Measurements from ENCODE around the gene ENTPD1.

ENTPD1 gene

GRCh38 chr10:95830044-95830443 is 74.1 kb downstream of the ENTPD1 start:
- H3K4me3 Mint-ChIP-seq = no peak overlapping the region
- H3K4me1 Mint-ChIP-seq = no peaks in the 10 kb centered on the region
- H3K9me3 Mint-ChIP-seq = no peaks in the 10 kb centered on the region
- no peaks in the 10 kb centered on the region for H3K36me3 Mint-ChIP-seq (ENCODE audit: low read depth)
- no peaks in the 10 kb centered on the region for H3K27me3 Mint-ChIP-seq (ENCODE audit: low read depth)
- TF ChIP-seq, protein P1, sequence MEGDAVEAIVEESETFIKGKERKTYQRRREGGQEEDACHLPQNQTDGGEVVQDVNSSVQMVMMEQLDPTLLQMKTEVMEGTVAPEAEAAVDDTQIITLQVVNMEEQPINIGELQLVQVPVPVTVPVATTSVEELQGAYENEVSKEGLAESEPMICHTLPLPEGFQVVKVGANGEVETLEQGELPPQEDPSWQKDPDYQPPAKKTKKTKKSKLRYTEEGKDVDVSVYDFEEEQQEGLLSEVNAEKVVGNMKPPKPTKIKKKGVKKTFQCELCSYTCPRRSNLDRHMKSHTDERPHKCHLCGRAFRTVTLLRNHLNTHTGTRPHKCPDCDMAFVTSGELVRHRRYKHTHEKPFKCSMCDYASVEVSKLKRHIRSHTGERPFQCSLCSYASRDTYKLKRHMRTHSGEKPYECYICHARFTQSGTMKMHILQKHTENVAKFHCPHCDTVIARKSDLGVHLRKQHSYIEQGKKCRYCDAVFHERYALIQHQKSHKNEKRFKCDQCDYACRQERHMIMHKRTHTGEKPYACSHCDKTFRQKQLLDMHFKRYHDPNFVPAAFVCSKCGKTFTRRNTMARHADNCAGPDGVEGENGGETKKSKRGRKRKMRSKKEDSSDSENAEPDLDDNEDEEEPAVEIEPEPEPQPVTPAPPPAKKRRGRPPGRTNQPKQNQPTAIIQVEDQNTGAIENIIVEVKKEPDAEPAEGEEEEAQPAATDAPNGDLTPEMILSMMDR (IDR thresholded peaks at IDR 0.05; ENCODE audit: unreplicated experiment in 3 of 3) = no peak
- H3K27ac Mint-ChIP-seq = no peak overlapping the region

DNA sequence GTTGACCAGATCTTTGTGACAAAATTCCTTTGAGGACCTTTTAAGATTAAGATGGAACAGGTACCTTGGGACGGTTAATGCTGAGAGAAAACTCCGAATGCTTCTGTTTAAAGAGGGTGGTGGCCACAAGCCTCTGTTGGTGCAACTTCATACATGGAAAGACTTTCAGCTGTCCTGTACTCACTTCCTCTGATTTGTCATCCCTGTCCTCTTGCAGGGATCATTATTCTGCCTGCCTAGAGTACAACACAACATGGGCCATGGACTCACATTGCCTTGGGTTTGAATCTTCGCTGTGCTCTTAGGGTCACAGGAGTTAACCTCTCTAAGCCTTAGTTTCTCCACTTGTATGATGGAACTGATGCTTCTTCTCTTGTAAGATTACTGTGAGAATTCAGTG is 75.1 kb downstream of the ENTPD1 start:
- TF ChIP-seq, protein P1 (IDR thresholded peaks at IDR 0.05; ENCODE audit: unreplicated experiment in 3 of 3) = no peak
- Mint-ChIP-seq H3K4me1 (no peaks in the 10 kb centered on the region), H3K27me3 (ENCODE audit: low read depth) (no peaks in the 10 kb centered on the region), H3K9me3 (no peaks in the 10 kb centered on the region), H3K27ac (no peak overlapping the region), H3K4me3 (no peak overlapping the region), H3K36me3 (ENCODE audit: low read depth) (no peaks in the 10 kb centered on the region)

DNA sequence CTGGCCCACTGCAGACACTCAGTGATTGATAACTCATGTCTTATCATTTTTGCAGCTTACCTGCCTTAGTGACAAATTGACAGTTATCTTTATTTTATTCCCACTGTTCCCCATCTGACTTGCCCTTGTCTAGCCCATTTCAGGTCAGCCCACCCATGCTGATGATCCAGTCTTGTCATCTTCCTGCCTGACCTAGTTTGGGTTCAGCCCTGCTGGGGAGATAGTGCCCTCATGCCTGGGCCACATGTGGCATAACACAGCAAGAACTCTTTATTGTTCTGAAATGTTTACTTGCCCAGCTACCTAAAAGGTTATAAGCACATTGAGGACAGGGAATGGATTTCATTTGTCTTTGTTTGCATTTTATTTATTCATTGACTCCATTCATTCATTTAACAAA is 75.6 kb downstream of the ENTPD1 start:
- H3K27me3 Mint-ChIP-seq (ENCODE audit: low read depth) = no peaks in the 10 kb centered on the region
- no peak overlapping the region for H3K27ac Mint-ChIP-seq
- no peaks in the 10 kb centered on the region for H3K36me3 Mint-ChIP-seq (ENCODE audit: low read depth)
- no peak overlapping the region for H3K4me3 Mint-ChIP-seq
- TF ChIP-seq, protein P1 (IDR thresholded peaks at IDR 0.05; ENCODE audit: unreplicated experiment in 3 of 3) = no peak
- no peaks in the 10 kb centered on the region for H3K4me1 Mint-ChIP-seq
- H3K9me3 Mint-ChIP-seq = no peaks in the 10 kb centered on the region

- Mint-ChIP-seq H3K36me3 (ENCODE audit: low read depth) (no peaks in the 10 kb centered on the region), H3K4me3 (no peak overlapping the region), H3K27ac (no peak overlapping the region), H3K4me1 (no peaks in the 10 kb centered on the region), H3K9me3 (no peaks in the 10 kb centered on the region), H3K27me3 (ENCODE audit: low read depth) (no peaks in the 10 kb centered on the region)
- TF ChIP-seq, protein P1 (IDR thresholded peaks at IDR 0.05; ENCODE audit: unreplicated experiment in 3 of 3) = no peak
Measured at GRCh38 chr10:95832216-95833041, 76.5 kb downstream of the ENTPD1 start.

DNA sequence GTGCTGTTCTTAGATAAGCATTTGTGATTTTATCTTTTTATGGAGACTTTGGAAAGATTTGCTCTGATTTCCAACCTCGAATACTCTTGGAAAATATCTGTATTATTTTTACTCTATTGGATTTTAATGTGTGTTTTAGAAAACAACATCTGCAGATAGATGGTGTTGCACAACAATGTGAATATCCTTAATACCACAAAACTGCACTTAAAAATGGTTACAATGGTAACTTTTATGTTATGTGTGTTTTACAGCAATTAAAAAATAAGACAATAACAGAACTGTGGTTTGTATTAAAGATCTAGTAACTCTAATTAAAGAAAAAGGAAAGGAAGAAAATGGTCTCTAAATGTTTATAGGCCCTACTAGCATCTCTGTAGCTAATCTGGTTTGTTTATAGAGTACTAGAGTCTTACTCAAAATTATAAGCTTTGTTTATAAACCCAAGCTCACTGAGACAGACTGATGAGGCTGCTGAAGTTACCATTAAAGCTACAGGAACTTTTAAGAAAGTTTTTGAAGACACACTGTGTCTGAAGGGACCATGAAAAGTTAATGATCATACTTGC is 77.2 kb downstream of the ENTPD1 start:
- TF ChIP-seq, protein P1 (IDR thresholded peaks at IDR 0.05; ENCODE audit: unreplicated experiment in 3 of 3) = no peak
- Mint-ChIP-seq H3K27ac (no peak overlapping the region), H3K4me1 (no peaks in the 10 kb centered on the region), H3K9me3 (no peaks in the 10 kb centered on the region), H3K36me3 (ENCODE audit: low read depth) (no peaks in the 10 kb centered on the region), H3K27me3 (ENCODE audit: low read depth) (no peaks in the 10 kb centered on the region), H3K4me3 (no peak overlapping the region)

DNA sequence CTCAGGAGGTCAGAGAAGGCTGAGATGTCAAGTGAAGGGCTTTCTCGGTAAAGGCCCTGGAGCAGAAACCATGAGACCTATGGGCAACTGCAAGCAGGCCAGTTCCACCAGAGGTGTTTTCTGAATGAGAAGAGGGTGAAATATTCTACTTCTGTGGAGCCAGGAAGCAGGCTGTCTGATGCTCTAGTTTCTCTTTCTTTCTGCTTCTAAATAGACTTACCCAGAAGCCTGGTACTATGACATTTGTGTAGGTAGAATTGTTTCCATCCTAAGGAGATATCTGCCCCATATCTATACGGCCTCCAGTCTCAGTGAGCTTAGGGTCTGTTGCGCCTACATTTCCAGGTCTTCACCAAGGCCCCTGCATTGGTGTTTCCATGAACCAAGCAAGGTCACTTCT is 78.4 kb downstream of the ENTPD1 start:
- no peaks in the 10 kb centered on the region for H3K4me1 Mint-ChIP-seq
- no peaks in the 10 kb centered on the region for H3K27me3 Mint-ChIP-seq (ENCODE audit: low read depth)
- no peaks in the 10 kb centered on the region for H3K36me3 Mint-ChIP-seq (ENCODE audit: low read depth)
- no peak overlapping the region for H3K27ac Mint-ChIP-seq
- TF ChIP-seq, protein P1 (IDR thresholded peaks at IDR 0.05; ENCODE audit: unreplicated experiment in 3 of 3) = no peak
- H3K4me3 Mint-ChIP-seq = no peak overlapping the region
- H3K9me3 Mint-ChIP-seq = no peaks in the 10 kb centered on the region

All from nephron (organoid).